ENCODE measurements around the gene GLI1.

GRCh38 chr12:57475271-57476161 is 15.9 kb downstream of the GLI1 start:
- TF ChIP-seq CTCF (IDR thresholded peaks at IDR 0.05 in 4 of 5, conservative IDR thresholded peaks at IDR 0.05 in 1 of 5) (no peak), POLR2A (IDR thresholded peaks at IDR 0.05) (no peak)

Measured in gastrocnemius medialis (tissue), 4 donors.